HG03139 (cell line): ENCODE data around the gene PYGO2.

ENCODE experiments used
- ATAC-seq: cut with Tn5 transposase; IDR thresholded peaks from one replicate; pipeline ENCODE4 v1.9.1; 2021; ENCODE audit not compliant: unreplicated experiment

The PYGO2 gene

GRCh38 chr1:154944401-154945159, 17.0 kb downstream of the PYGO2 start:
- no peak for ATAC-seq

- no peak for ATAC-seq
These were observed 17.8 kb downstream of the PYGO2 start for GRCh38 chr1:154943649-154944400.

- ATAC-seq = no peak
These were observed 20.1 kb downstream of the PYGO2 start for GRCh38 chr1:154941333-154942013.

GRCh38 chr1:154940651-154941194, 20.9 kb downstream of the PYGO2 start:
- no peak for ATAC-seq

- no peak for ATAC-seq
These were observed 21.4 kb downstream of the PYGO2 start for GRCh38 chr1:154940213-154940560.

GRCh38 chr1:154938604-154939399, 22.8 kb downstream of the PYGO2 start:
- ATAC-seq = no peak

GRCh38 chr1:154937988-154938386, 23.6 kb downstream of the PYGO2 start:
- no peak for ATAC-seq

- peak; percentile 50 for ATAC-seq
These were observed 24.2 kb downstream of the PYGO2 start for GRCh38 chr1:154937085-154937987.

GRCh38 chr1:154936555-154937084, 25.0 kb downstream of the PYGO2 start, which contains the start of gene PMVK:
TSS of gene PMVK (minus strand) at chr1:154936719. CDS start at chr1:154936685, 34 bp downstream.
- peak; percentile 72 for ATAC-seq

GRCh38 chr1:154935749-154936554, 25.6 kb downstream of the PYGO2 start:
- no peak for ATAC-seq

- no peak for ATAC-seq
These were observed 27.1 kb downstream of the PYGO2 start for GRCh38 chr1:154934358-154934948.

GRCh38 chr1:154931940-154932487, 29.6 kb downstream of the PYGO2 start:
- no peak for ATAC-seq

GRCh38 chr1:154926201-154926600, 35.4 kb downstream of the PYGO2 start:
- no peak for ATAC-seq

GRCh38 chr1:154925335-154926170, 36.0 kb downstream of the PYGO2 start:
- ATAC-seq = no peak

GRCh38 chr1:154923695-154924094, 37.9 kb downstream of the PYGO2 start:
- ATAC-seq = no peak

- ATAC-seq = no peak
These were observed 48.3 kb downstream of the PYGO2 start for GRCh38 chr1:154913273-154913672.

- no peak for ATAC-seq
These were observed 48.8 kb downstream of the PYGO2 start for GRCh38 chr1:154912755-154913154.
